HG03064 (cell line): ENCODE data around the gene OIP5.
"Not testable (repeated sequence)": the region's sequence is repeated elsewhere in the genome, so short reads cannot be mapped to it uniquely, and the experiment has no call there.

ENCODE experiments used
- ATAC-seq: cut with Tn5 transposase; IDR thresholded peaks from one replicate; pipeline ENCODE4 v1.9.1; 2021; ENCODE audit warnings: low read depth; ENCODE audit not compliant: unreplicated experiment

The OIP5 gene

DNA sequence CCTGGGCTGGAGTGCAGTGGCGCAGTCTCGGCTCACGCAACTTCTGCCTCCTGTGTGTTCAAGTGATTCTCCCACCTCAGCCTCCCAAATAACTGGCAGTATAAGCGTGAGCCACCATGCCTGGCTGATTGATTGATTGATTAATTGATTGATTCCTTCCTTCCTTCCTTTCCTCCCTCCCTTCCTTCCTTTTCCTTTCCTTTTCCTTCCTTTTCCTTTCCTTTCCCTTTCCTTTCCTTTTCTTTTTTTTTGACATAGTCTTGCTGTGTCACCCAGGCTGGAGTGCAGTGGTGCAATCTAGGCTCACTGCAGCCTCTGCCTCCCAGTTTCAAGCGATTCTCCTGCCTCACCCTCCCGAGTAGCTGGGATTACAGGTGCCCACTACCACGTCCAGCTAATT is 71.5 kb downstream of the OIP5 start:
- not testable (repeated sequence) for ATAC-seq

DNA sequence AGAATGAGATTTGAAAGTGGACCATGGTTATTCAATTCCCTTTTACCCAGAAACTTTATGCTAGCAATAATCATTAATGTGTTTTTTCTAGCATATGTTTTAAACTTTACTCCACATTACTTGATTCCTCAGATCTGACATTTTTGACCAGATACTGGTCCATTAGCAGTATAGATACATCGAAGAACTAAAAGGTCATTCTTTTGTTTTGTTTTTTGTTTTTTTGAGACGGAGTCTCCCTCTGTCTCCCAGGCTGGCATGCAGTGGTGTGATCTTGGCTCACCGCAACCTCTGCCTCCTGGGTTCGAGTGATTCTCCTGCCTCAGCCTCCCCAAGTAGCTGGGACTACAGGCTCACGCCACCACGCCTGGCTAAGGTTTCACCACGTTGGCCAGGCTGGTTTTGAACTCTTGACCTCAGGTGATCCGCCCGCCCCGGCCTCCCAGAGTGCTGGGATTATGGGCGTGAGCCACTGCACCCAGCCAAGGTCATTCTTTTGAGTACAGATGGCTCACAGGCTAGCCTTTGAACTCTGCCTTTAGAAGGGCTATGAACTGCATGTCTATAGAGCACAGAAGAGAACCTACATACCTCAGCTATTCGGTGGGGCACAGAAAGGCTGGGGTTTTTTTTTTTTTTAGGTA is 72.7 kb downstream of the OIP5 start:
- ATAC-seq = no peak
